MM.1S (cell line): ENCODE data around the gene PCCA.

ENCODE experiments used
- EZH2 ChIP-seq: fragments of 300-600 bp; sonication (generic); optimal IDR thresholded peaks from 2 replicates; pipeline ENCODE3; 2017; ENCODE audit warnings: low read depth, mild to moderate bottlenecking, antibody characterized with exemption, low read length, mixed read lengths
- EZH2phosphoT487 ChIP-seq: fragments of 300-600 bp; sonication (generic); IDR thresholded peaks from 2 replicates; pipeline ENCODE4 v1.6.1; 2018; ENCODE audit warnings: antibody characterized with exemption, low read length
- TF ChIP-seq, protein P1 (sequence below): fragments of 300-600 bp; sonication (generic); IDR thresholded peaks from 2 replicates; pipeline ENCODE4 v1.5.1; 2016; ENCODE audit warnings: antibody characterized with exemption, low read length, mixed read lengths

GRCh38 chr13:100347968-100348367 is 259.1 kb downstream of the PCCA start:
- TF ChIP-seq, protein P1, sequence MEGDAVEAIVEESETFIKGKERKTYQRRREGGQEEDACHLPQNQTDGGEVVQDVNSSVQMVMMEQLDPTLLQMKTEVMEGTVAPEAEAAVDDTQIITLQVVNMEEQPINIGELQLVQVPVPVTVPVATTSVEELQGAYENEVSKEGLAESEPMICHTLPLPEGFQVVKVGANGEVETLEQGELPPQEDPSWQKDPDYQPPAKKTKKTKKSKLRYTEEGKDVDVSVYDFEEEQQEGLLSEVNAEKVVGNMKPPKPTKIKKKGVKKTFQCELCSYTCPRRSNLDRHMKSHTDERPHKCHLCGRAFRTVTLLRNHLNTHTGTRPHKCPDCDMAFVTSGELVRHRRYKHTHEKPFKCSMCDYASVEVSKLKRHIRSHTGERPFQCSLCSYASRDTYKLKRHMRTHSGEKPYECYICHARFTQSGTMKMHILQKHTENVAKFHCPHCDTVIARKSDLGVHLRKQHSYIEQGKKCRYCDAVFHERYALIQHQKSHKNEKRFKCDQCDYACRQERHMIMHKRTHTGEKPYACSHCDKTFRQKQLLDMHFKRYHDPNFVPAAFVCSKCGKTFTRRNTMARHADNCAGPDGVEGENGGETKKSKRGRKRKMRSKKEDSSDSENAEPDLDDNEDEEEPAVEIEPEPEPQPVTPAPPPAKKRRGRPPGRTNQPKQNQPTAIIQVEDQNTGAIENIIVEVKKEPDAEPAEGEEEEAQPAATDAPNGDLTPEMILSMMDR, result no peak
- TF ChIP-seq EZH2 (no peak), EZH2phosphoT487 (no peak)
